MG63 (cell line): ENCODE measurements around the gene SCN9A. TPM values are rescaled to one million over a fixed set of nuclear protein-coding genes. Genes with fewer than 3 reads are reported as not detected.
A peak's percentile ranks its signal among the peaks of the same experiment; 100 is the strongest.

Source experiments
- DNase-seq: peaks from one replicate; pipeline ENCODE4 v3.0.0-alpha.2; 2020
- H3K27me3 ChIP-seq: fragments of 250-450 bp; sonication (Bioruptor Pico); 2 replicates; pipeline ENCODE4 v1.5.1; 2020; ENCODE audit warnings: mild to moderate bottlenecking, moderate library complexity
- H3K36me3 ChIP-seq: fragments of 250-450 bp; sonication (Bioruptor Pico); 2 replicates; pipeline ENCODE4 v1.5.1; 2020; ENCODE audit warnings: mild to moderate bottlenecking, moderate library complexity
- H3K4me3 ChIP-seq: fragments of 250-450 bp; sonication (Bioruptor Pico); 2 replicates; pipeline ENCODE4 v1.5.1; 2020; ENCODE audit warnings: mild to moderate bottlenecking, moderate library complexity
- H3K9me3 ChIP-seq: fragments of 250-450 bp; sonication (Bioruptor Pico); 2 replicates; pipeline ENCODE4 v1.5.1; 2020; ENCODE audit warnings: mild to moderate bottlenecking, moderate library complexity
- total RNA-seq: library from RNA; depleted of rRNA; stranded (reverse); fragments of >200 nt; shearing (Covaris generic); gene quantifications from 2 replicates; pipeline ENCODE4 v1.2.3, GENCODE V29; 2014; ENCODE audit warnings: low replicate concordance

The SCN9A gene
- total RNA-seq, 1 experiment from 2014 or later: 2.2 TPM

DNA sequence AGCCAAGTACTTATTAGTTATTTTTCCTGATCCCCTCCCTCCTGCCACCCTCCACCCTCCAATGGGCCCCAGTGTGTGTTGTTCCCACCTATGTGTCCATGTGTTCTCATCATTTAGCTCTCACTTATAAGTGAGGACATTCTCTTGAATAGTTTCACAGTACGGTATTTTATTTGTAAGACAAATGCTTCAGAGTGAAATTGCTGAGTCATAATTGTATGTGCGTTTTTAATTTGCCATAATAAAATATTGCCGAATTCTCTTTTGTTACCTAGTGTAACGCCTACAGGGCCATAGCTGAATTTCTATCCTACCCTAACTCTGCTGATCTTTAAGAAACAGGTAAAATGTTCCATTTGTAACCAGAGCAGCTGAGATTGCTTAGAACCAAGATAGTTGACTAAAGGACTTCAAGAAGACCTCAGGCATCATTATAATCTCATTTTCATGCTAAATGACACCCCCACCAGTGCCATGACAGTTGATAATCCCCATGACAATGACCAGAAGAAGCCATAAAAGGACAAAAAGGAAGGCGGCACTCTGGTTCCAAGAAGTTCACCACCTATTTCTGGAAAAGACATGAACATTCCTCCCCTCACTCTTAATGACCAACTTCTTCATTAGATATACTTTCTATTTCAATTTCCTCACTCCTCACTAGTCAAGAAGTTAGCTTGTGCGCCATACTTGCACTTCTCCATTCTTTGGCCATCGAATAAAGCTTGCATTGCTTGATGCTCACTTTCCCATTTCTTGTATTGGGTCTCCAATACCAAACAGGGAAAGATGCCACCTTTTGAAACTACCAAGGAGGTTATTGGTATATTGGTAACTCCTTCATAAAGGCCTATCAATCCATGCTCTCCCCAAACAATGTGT, 18.4 kb downstream of the SCN9A start:
- Histone ChIP-seq H3K36me3 (no peaks in the 10 kb centered on the region), H3K27me3 (no peaks in the 10 kb centered on the region), H3K9me3 (no peaks in the 10 kb centered on the region), H3K4me3 (no peak overlapping the region)
- no peak for DNase-seq

- Histone ChIP-seq H3K9me3 (no peaks in the 10 kb centered on the region), H3K27me3 (no peaks in the 10 kb centered on the region), H3K36me3 (no peaks in the 10 kb centered on the region), H3K4me3 (no peak overlapping the region)
- no peak for DNase-seq
Observed at GRCh38 chr2:166351319-166351718, 24.4 kb downstream of the SCN9A start.

DNA sequence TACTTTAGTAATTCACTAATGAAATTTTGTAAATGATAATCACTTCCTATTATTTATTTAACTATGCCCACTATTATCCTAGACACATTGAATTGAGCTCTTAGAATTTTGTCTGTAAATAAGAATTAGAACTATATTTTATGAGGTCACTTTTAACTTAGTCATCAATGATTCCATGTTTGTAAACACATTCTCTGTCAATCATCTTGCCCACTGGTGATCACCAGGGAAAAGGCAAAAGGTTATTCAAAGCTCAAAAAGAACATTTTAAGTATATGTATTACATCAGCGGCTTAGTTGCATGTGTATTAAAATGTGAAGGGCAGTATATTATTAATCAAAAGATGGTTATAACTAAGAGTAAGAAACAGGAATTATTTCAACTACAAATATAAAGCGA, 25.2 kb downstream of the SCN9A start:
- no peak overlapping the region for H3K4me3 ChIP-seq
- no peaks in the 10 kb centered on the region for H3K27me3 ChIP-seq
- no peak for DNase-seq
- no peaks in the 10 kb centered on the region for H3K9me3 ChIP-seq
- no peaks in the 10 kb centered on the region for H3K36me3 ChIP-seq

DNA sequence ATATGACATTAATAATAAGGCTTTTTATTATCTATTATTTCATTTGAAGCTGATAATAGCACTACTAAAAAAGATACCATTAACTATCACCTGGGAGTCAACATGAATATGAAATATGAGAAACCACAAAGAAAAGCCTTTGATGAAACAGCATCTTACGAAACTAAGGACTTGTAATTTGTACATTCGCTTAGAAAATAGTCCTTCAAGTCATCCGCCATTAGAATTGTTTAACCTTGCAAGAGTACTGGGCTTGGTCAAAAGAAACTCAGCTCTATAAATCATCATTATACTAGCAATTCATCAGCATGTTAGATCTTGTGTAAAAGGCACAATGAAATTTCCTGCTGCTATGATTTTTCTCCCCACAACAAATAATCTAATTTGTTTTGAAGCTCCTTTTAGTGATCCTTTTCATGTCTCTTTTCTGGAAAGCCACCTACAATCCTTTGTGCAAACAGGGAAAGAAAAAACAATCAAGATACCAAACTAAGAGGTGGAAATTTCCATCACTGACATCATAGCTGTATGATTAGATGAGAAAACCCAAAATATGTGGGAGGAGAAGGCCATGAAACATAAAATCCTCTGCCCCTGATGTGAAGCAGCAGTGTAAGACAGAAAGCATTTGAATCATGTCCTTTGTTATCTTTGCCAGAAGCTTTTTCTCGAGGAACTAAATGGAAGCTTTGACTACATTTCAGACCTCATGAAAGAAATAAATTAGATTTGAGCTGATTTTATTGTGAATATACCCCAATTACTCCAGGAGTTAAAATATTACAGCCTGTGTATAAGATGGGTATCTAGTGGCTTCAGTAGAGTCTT, 31.2 kb downstream of the SCN9A start:
- DNase-seq: no peak
- H3K36me3 ChIP-seq: no peaks in the 10 kb centered on the region
- H3K4me3 ChIP-seq: no peak overlapping the region
- H3K27me3 ChIP-seq: no peaks in the 10 kb centered on the region
- no peaks in the 10 kb centered on the region for H3K9me3 ChIP-seq

DNA sequence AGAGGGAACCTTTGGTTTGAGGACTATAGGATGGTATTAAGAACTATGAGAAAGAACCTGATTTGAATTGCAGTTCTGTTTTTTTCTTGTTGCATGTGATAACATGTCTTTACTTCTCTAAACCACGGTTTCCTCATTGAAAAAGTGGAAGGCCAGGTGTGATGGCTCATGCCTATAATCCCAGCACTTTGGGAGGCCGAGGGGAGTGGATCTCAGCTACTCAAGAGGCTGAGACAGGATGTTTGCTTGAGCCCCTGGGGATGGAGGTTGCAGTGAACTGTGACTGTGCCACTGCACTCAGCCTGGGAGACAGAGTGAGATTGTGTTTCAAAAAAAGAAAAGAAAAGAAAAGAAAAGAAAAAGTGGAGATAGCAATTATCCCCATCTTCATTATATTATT, 32.3 kb downstream of the SCN9A start:
- no peaks in the 10 kb centered on the region for H3K36me3 ChIP-seq
- H3K9me3 ChIP-seq: no peaks in the 10 kb centered on the region
- no peak overlapping the region for H3K4me3 ChIP-seq
- DNase-seq: no peak
- H3K27me3 ChIP-seq: no peaks in the 10 kb centered on the region

DNA sequence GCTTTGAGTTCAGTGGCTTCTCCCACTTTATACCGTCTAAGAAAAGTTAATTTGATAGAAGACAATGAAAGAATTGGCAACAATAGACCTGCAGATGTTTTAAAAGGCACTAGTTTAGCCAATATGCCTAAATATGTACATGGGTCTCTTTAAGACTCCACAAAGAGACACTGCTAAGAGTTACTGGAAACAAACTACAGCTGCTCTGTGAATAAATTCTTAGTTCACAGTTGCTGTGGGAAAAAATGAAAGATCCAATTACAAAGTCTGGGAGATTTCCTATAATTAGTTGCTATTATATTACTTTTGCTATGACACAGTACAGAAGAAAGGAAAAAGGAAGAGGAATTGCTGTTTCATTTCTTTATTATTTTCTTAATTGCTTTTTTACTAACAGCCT, 34.3 kb downstream of the SCN9A start:
- H3K27me3 ChIP-seq: no peaks in the 10 kb centered on the region
- no peak for DNase-seq
- no peaks in the 10 kb centered on the region for H3K36me3 ChIP-seq
- H3K9me3 ChIP-seq: no peaks in the 10 kb centered on the region
- H3K4me3 ChIP-seq: no peak overlapping the region

GRCh38 chr2:166338831-166339339, 36.9 kb downstream of the SCN9A start:
- Histone ChIP-seq H3K36me3 (no peaks in the 10 kb centered on the region), H3K9me3 (no peaks in the 10 kb centered on the region), H3K4me3 (no peak overlapping the region), H3K27me3 (no peaks in the 10 kb centered on the region)
- DNase-seq: no peak

DNA sequence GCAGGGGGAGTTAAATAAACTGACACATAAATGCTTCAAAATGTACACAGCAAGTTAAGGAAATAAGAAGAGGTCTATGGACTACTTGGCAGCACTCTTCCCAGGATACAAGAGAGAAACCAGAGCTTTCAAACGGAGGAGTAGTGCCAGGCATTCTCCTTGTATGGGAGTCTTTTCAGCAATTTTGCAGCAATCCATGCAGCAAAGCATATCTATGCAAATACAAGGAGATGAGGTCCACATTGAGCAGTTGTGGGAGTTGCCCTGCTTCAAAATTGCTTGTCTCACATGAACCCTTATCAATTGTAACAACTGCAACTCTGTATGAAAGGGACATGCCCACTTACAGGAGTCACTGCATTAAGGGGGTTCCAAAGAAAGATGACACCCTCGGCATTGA, 37.8 kb downstream of the SCN9A start:
- Histone ChIP-seq H3K9me3 (no peaks in the 10 kb centered on the region), H3K36me3 (no peaks in the 10 kb centered on the region), H3K4me3 (no peak overlapping the region), H3K27me3 (no peaks in the 10 kb centered on the region)
- no peak for DNase-seq

GRCh38 chr2:166335284-166335683, 40.5 kb downstream of the SCN9A start:
- Histone ChIP-seq H3K9me3 (no peaks in the 10 kb centered on the region), H3K36me3 (no peaks in the 10 kb centered on the region), H3K27me3 (no peaks in the 10 kb centered on the region), H3K4me3 (no peak overlapping the region)
- no peak for DNase-seq

- Histone ChIP-seq H3K27me3 (no peaks in the 10 kb centered on the region), H3K36me3 (no peaks in the 10 kb centered on the region), H3K4me3 (no peak overlapping the region), H3K9me3 (no peaks in the 10 kb centered on the region)
- DNase-seq: no peak
Observed at GRCh38 chr2:166334805-166335204, 40.9 kb downstream of the SCN9A start.

DNA sequence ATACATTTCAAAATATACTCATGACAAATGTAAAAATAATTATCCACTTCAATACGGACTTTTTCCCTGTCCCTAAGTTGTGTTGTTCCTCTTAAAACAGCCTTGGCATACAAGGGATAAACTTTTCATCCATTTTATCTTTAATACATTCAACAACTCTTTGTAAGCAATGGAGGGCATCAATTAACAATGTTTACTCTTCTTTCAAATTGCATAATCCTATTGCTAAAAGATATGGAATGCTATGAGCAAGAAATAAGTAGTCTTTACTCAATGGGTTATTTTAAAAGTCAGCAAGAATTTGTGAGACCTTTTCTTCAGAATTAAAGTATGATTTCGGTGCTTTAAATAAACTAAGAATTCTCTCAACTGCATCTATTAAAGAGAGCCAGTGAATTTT, 41.9 kb downstream of the SCN9A start:
- DNase-seq: no peak
- Histone ChIP-seq H3K36me3 (no peaks in the 10 kb centered on the region), H3K9me3 (no peaks in the 10 kb centered on the region), H3K4me3 (no peak overlapping the region), H3K27me3 (no peaks in the 10 kb centered on the region)

- Histone ChIP-seq H3K27me3 (no peaks in the 10 kb centered on the region), H3K36me3 (no peaks in the 10 kb centered on the region), H3K4me3 (no peak overlapping the region), H3K9me3 (no peaks in the 10 kb centered on the region)
- DNase-seq: no peak
Observed at GRCh38 chr2:166332106-166332505, 43.6 kb downstream of the SCN9A start.

DNA sequence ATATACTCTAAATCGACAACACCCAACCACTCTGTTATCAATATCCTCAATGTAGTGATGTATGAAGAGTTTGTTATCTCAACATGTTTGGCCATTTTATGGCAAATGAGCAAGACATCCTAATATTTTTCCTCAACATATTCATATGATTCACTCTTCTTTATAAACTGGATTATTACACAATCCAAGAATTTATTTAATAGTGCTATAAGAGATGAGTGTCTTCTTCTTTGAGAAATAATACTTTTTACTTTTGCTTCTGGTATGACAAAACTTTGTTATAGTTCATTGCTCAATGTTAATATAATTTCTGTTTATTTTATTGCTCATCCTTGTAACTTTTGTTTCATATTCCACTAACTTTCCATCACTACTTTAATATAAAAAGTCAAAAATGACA, 44.3 kb downstream of the SCN9A start:
- DNase-seq: no peak
- H3K27me3 ChIP-seq: no peaks in the 10 kb centered on the region

DNA sequence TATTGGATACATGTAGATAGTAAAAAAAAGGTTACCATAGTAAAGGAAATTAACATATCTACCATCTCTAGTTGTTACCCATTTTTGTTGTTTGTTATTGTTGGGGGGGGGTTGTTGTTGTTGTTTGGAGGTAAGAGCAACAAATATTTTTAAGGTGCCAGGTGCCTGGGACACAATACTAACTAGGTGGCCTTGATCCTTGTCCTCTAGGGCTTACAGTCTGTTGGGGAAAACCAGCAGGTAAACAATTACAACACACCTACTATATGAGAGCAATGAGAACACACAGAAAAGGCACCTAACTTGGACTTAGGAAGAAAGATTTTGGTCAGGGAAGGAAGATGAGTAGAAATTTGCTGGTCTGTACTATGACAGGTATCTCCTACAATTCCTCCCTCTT, 46.3 kb downstream of the SCN9A start:
- no peak overlapping the region for H3K4me3 ChIP-seq
- no peaks in the 10 kb centered on the region for H3K27me3 ChIP-seq
- no peak for DNase-seq
- no peaks in the 10 kb centered on the region for H3K9me3 ChIP-seq
- no peaks in the 10 kb centered on the region for H3K36me3 ChIP-seq

More for the DNA sequence above, 44.3 kb downstream of the SCN9A start:
- Histone ChIP-seq H3K36me3 (no peaks in the 10 kb centered on the region), H3K4me3 (no peak overlapping the region), H3K9me3 (no peaks in the 10 kb centered on the region)

GRCh38 chr2:166328147-166328546, 47.6 kb downstream of the SCN9A start:
- H3K27me3 ChIP-seq: no peaks in the 10 kb centered on the region
- H3K36me3 ChIP-seq: no peaks in the 10 kb centered on the region
- no peak overlapping the region for H3K4me3 ChIP-seq
- no peaks in the 10 kb centered on the region for H3K9me3 ChIP-seq
- no peak for DNase-seq

DNA sequence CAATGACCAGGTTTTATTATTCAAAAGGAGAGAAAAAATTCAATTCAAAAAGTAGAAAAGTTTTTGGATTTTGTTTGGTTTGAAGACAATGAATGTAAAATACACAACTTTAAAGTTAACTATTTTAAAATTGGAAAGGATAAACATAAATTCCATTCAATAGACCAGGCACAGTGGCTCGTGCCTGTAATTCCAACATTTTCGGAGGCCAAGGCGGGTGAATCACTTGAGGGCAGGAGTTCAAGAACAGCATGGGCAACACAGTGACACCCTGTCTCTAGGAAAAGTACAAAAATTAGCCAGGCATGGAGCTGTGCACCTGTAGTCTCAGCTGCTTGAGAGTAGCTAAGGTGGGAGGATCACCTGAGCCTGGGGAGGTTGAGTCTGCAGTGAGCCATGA, 54.7 kb downstream of the SCN9A start:
- H3K9me3 ChIP-seq: no peaks in the 10 kb centered on the region
- DNase-seq: peak; percentile 77
- H3K36me3 ChIP-seq: no peaks in the 10 kb centered on the region
- no peaks in the 10 kb centered on the region for H3K27me3 ChIP-seq
- no peak overlapping the region for H3K4me3 ChIP-seq

DNA sequence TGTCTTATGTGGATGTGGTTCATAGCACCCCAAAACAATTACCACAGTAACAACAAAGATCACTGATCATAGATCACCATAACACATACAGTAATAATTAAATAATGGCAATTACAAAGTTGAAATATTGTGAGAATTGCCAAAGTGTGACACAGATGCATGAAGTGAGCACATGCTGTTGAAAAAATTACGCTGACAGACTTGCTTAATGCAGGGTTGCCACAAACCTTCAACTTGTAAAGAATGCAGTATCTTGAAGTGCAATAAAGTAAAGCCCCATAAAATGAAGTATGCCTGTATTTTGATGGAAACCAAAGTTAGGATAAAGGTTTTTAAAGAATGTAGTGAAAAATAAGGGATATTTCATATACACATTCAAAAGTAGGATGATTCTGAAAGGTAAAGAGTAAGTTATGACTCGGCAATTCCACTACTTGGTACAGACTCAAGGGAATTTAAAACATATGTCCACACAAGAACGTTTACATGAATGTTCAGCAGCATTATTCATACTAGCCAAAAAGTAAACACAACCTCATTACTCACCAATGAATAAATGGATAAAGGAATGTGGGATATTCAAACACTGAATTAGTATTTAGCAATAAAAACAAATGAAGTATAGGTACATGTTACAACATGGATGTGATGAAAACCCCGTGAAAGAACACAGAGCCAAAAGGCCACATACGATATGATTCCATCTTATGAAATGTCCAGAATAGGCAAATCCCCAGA, 61.6 kb downstream of the SCN9A start:
- Histone ChIP-seq H3K36me3 (no peaks in the 10 kb centered on the region), H3K27me3 (no peaks in the 10 kb centered on the region), H3K9me3 (peaks cover 2% of the 10 kb centered on the region; the same call in 1 of the 2 replicates), H3K4me3 (no peak overlapping the region)
- DNase-seq: no peak
